ENCODE results near the gene COL28A1. TPM values are rescaled to one million over a fixed set of nuclear protein-coding genes. Genes with fewer than 3 reads are reported as not detected.
A peak's percentile ranks its signal among the peaks of the same experiment; 100 is the strongest.

COL28A1 gene
- total RNA-seq, 1 experiment from 2014 or later = 1.3 TPM

DNA sequence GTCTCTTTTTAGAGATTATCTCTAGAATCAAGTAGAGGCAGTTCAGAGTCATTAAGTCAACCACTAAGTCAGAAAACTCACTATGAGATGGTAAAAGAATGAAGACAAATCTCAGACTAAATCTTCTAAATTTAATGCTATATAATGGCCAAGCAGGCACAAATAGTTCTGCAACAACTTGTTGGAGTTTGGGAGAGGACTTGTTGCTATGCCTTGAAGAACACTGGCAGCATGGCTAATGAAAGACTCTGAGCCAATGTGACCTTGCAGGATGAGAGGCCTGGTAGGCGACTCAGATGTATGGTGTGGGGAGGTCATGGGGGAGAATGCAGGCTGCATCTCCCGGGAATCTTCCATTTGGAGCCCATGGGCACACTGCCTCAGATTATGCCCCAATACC lies 224.7 kb downstream of the COL28A1 start:
- no peak for DNase-seq
- Mint-ChIP-seq H3K27me3 (ENCODE audit: unreplicated experiment) (no peaks in the 10 kb centered on the region), H3K27ac (ENCODE audit: unreplicated experiment) (no peak overlapping the region), H3K4me3 (ENCODE audit: low read depth, unreplicated experiment) (no peak overlapping the region), H3K36me3 (ENCODE audit: insufficient read depth, unreplicated experiment) (no peaks in the 10 kb centered on the region), H3K9me3 (ENCODE audit: low read depth, unreplicated experiment) (no peaks in the 10 kb centered on the region), H3K4me1 (ENCODE audit: low read depth, unreplicated experiment) (peaks cover 25% of the 10 kb centered on the region)
- CTCF ChIA-PET = no interaction called here
- TF ChIP-seq, protein P1, sequence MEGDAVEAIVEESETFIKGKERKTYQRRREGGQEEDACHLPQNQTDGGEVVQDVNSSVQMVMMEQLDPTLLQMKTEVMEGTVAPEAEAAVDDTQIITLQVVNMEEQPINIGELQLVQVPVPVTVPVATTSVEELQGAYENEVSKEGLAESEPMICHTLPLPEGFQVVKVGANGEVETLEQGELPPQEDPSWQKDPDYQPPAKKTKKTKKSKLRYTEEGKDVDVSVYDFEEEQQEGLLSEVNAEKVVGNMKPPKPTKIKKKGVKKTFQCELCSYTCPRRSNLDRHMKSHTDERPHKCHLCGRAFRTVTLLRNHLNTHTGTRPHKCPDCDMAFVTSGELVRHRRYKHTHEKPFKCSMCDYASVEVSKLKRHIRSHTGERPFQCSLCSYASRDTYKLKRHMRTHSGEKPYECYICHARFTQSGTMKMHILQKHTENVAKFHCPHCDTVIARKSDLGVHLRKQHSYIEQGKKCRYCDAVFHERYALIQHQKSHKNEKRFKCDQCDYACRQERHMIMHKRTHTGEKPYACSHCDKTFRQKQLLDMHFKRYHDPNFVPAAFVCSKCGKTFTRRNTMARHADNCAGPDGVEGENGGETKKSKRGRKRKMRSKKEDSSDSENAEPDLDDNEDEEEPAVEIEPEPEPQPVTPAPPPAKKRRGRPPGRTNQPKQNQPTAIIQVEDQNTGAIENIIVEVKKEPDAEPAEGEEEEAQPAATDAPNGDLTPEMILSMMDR (IDR thresholded peaks at IDR 0.05; ENCODE audit: unreplicated experiment) = no peak
- intact Hi-C loops (cut with micrococcal nuclease; ENCODE audit: unreplicated experiment) = no loop called here
- BruUV-seq (replicated peaks) = no TSS peak

GRCh38 chr7:7309203-7309602 lies 226.5 kb downstream of the COL28A1 start:
- CTCF ChIA-PET = interaction anchor here (0.6 kb wide), 1 partner anchor 381 kb away, joined by 3 read pairs; no protein-coding TSS in a partner anchor
- TF ChIP-seq, protein P1 (IDR thresholded peaks at IDR 0.05; ENCODE audit: unreplicated experiment) = no peak
- BruUV-seq (replicated peaks) = no TSS peak

More at GRCh38 chr7:7309203-7309602, 226.5 kb downstream of the COL28A1 start:
- H3K9me3 Mint-ChIP-seq (ENCODE audit: low read depth, unreplicated experiment) = no peaks in the 10 kb centered on the region
- H3K4me3 Mint-ChIP-seq (ENCODE audit: low read depth, unreplicated experiment) = no peak overlapping the region
- H3K27me3 Mint-ChIP-seq (ENCODE audit: unreplicated experiment) = no peaks in the 10 kb centered on the region
- peaks cover 21% of the 10 kb centered on the region for H3K4me1 Mint-ChIP-seq (ENCODE audit: low read depth, unreplicated experiment)
- no peaks in the 10 kb centered on the region for H3K36me3 Mint-ChIP-seq (ENCODE audit: insufficient read depth, unreplicated experiment)
- intact Hi-C loops (cut with micrococcal nuclease; ENCODE audit: unreplicated experiment) = no loop called here
- no peak for DNase-seq
- H3K27ac Mint-ChIP-seq (ENCODE audit: unreplicated experiment) = peak overlapping the region; percentile 12

Other genes with a start within 250 kb of the COL28A1 start
- 38.2 and 46.5 TPM in 2 replicates for gene MIOS, start 31.0 kb upstream of the COL28A1 start, total RNA-seq (2022)
- 25.2 and 25.7 TPM in 2 replicates for gene UMAD1, start 104.9 kb upstream of the COL28A1 start, total RNA-seq (2022)
- 124 and 143 TPM in 2 replicates for gene RPA3, start 182.7 kb upstream of the COL28A1 start, total RNA-seq (2022)